Ovary (tissue), 9 donors: Measurements from ENCODE around the gene CXCR1. TPM values are rescaled to one million over a fixed set of nuclear protein-coding genes. Genes with fewer than 3 reads are reported as not detected.

Experiments
- DNase-seq, 5 donors: peaks; one replicate each; pipeline ENCODE4 v3.0.0-alpha.2; 2019 to 2020
- H3K27ac ChIP-seq, 2 donors: fragments of 200-600 bp; one replicate each; pipeline versions ENCODE4 v1.5.1 to v1.8.0; 2019 to 2022
- H3K27me3 ChIP-seq: fragments of 200-600 bp; one replicate; pipeline ENCODE4 v1.8.0; 2022
- H3K36me3 ChIP-seq: fragments of 200-600 bp; sonication (generic); one replicate; pipeline ENCODE4 v1.5.1; 2019
- H3K4me1 ChIP-seq: one replicate; pipeline ENCODE4 v1.8.1; 2013; ENCODE audit warnings: mild to moderate bottlenecking, moderate library complexity; ENCODE audit not compliant: insufficient read depth
- H3K4me3 ChIP-seq: fragments of 200-600 bp; sonication (generic); one replicate; pipeline ENCODE4 v1.5.1; 2017
- H3K9me3 ChIP-seq, 2 donors: fragments of 200-600 bp in 1 of 2; sonication (generic) in 1 of 2; one replicate each; pipeline versions ENCODE4 v1.5.1 to v1.8.1; 2013 to 2019; ENCODE audit warnings: mild to moderate bottlenecking in 1 of 2, moderate library complexity in 1 of 2
- EP300 ChIP-seq: sonication (generic); formaldehyde crosslinking; IDR thresholded peaks from one replicate; pipeline ENCODE4 v1.6.1; 2017; ENCODE audit warnings: antibody characterized with exemption
- POLR2A ChIP-seq: fragments of 450-650 bp; IDR thresholded peaks from one replicate; pipeline ENCODE4 v1.6.1; 2017; ENCODE audit warnings: antibody characterized with exemption, mild to moderate bottlenecking, moderate library complexity
- WGBS, 3 donors: extraction: QIAGEN DNeasy Blood & Tissue Kit in 1 of 3; methylation state at CpG; one replicate each; pipeline versions ENCODE4 v1.1.5 to v1.1.7; 2013 to 2017; 5-methylcytosine and 5-hydroxymethylcytosine counted together
- intact Hi-C, 4 donors: fragments of 100-400 bp; cut with DNase I; formaldehyde crosslinking; loops; one replicate each; pipeline versions ENCODE4 v1.11.0 to v1.15.1; 2022 to 2023
- polyA plus RNA-seq, 2 donors: library from polyadenylated mRNA; stranded (reverse); fragments of 200-250 nt in 1 of 2; fragments of 350-450 nt in 1 of 2; fragmentation: Illumina TruSeq in 1 of 2; extraction: RNeasy Lipid Tissue Mini Kit (QIAGEN cat#74804) in 1 of 2; gene quantifications; one replicate each; pipeline ENCODE4 v1.2.3, GENCODE V29; 2013 to 2014
- total RNA-seq, 7 donors: library from RNA; depleted of rRNA in 2 of 7; stranded (reverse); fragments of >200 nt in 2 of 7; fragmentation: NEBNext Ultra II Directional in 3 of 7; extraction: Animal tissue kit (Norgen Biotek cat#: 25700) in 3 of 7; gene quantifications; one replicate each; pipeline versions ENCODE4 v1.1.0 to v1.2.4, GENCODE V29; 2016 to 2023
- TF ChIP-seq, protein P1 (sequence below), 3 donors: fragments of 450-650 bp in 2 of 3; fragments of 200-600 bp in 1 of 3; IDR thresholded peaks; one replicate each; pipeline versions ENCODE4 v1.5.1 to v1.8.0; 2016 to 2022; ENCODE audit warnings: antibody characterized with exemption in 3 of 3, mild to moderate bottlenecking in 1 of 3
- donor health status: DM: no; HTN: no; CAD: no; lungs with moderate emphysema.
- donor health status: DM: no; HTN: no; CAD: no.
- donor health status: Bipolar disorder and iron deficiency.
- donor health status: DM: yes; HTN: yes; CAD: no.
- donor health status: DM: no; HTN: no; CAD: no.
- donor health status: DM: yes; HTN: yes; CAD: no.

CXCR1 gene
- total and polyA plus RNA-seq, 9 donors: 0.04 to 1.4 (median 0.32) TPM; not detected in 3

DNA sequence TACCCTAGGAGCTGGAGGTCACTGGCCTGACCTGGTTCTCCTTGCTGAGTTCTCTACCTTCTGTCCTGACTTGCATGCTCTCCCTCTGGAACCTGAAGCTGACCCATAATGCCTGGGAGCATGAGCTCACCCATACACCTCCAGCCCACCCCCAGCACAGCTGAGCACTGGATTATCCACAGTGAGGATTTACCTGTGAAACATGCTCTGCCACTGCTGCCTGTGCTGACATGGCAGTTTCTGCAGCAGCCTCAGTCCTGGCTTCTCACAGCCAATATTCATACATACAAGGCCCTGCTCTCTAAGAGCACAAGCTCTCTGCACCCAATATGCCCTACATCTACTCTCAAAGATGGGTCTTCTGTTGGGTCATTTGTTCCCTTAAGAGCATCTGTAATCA lies 35.9 kb downstream of the CXCR1 start:
- DNase-seq: no peak
- intact Hi-C loops: no loop called here
- Histone ChIP-seq H3K27me3 (no peaks in the 10 kb centered on the region), H3K27ac (no peak overlapping the region), H3K4me3 (no peak overlapping the region), H3K4me1 (no peaks in the 10 kb centered on the region), H3K36me3 (no peaks in the 10 kb centered on the region), H3K9me3 (no peaks in the 10 kb centered on the region)
- no peak for TF ChIP-seq POLR2A

DNA sequence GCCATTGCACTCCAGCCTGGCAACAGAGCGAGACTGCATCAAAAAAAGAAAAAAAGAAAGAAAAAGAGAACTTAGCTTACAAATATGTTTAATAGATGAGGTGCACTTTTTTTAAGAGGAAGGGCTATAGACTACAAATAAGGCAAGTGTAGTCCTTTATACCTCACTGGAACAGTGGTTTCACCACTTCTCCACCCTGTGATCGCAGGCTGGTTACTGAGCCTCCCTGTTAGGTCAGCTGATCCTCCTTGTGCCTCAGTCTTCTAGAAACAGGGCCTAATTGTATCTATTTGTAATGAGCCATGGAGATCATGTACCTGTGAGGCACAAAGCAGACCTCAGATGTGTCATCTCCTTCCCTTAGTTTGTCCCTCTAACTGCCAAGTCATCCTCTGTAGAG lies 36.4 kb downstream of the CXCR1 start:
- Histone ChIP-seq H3K27ac (no peak overlapping the region), H3K36me3 (no peaks in the 10 kb centered on the region), H3K9me3 (no peaks in the 10 kb centered on the region), H3K4me3 (no peak overlapping the region), H3K27me3 (no peaks in the 10 kb centered on the region), H3K4me1 (no peaks in the 10 kb centered on the region)
- no peak for DNase-seq
- TF ChIP-seq POLR2A: no peak
- intact Hi-C loops: no loop called here
- WGBS, 3 donors: 89 to 95% (median 90%) methylated on average over 2 of the region's 2 CpGs

DNA sequence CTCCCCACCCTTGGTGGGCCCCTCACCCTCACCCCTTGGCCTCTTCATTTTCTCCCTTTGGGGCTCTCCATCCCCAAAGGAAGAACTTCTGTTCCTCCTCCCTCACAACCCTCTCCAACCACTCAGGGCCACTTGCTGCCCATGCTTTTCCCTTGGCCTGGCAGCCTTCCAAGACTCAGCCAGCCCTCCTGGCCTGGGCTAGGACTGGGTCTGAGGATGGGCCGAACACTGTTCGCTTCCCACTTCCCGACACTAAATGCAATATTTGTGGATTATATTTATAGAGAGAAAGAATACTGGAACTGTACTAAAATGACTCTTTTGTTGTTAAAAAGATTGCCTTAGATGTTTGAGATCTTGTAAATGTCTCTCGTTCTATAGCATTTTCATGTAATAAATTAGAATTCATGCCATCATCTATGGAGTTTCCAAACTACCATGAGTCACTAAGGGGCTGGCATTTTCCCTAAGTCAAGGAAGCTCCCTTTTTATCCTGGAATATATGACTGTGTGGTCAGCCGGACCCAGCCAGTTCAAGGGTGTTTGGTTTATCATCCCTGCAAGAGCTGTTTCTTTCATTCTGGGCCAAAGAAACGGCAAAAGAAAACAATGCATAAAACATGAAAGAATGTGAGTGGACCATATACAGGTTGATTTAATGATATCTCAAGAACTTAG lies 37.2 kb downstream of the CXCR1 start:
- Histone ChIP-seq H3K4me1 (no peaks in the 10 kb centered on the region), H3K27me3 (no peaks in the 10 kb centered on the region), H3K9me3 (no peaks in the 10 kb centered on the region), H3K4me3 (no peak overlapping the region), H3K36me3 (no peaks in the 10 kb centered on the region), H3K27ac (no peak overlapping the region)
- DNase-seq: no peak
- 59 to 63% (median 62%) methylated on average over 6 of the region's 6 CpGs for WGBS, 3 donors
- intact Hi-C loops: no loop called here
- no peak for TF ChIP-seq EP300
- TF ChIP-seq, protein P1, sequence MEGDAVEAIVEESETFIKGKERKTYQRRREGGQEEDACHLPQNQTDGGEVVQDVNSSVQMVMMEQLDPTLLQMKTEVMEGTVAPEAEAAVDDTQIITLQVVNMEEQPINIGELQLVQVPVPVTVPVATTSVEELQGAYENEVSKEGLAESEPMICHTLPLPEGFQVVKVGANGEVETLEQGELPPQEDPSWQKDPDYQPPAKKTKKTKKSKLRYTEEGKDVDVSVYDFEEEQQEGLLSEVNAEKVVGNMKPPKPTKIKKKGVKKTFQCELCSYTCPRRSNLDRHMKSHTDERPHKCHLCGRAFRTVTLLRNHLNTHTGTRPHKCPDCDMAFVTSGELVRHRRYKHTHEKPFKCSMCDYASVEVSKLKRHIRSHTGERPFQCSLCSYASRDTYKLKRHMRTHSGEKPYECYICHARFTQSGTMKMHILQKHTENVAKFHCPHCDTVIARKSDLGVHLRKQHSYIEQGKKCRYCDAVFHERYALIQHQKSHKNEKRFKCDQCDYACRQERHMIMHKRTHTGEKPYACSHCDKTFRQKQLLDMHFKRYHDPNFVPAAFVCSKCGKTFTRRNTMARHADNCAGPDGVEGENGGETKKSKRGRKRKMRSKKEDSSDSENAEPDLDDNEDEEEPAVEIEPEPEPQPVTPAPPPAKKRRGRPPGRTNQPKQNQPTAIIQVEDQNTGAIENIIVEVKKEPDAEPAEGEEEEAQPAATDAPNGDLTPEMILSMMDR (IDR thresholded peaks at IDR 0.05): no peak
- TF ChIP-seq POLR2A: no peak

DNA sequence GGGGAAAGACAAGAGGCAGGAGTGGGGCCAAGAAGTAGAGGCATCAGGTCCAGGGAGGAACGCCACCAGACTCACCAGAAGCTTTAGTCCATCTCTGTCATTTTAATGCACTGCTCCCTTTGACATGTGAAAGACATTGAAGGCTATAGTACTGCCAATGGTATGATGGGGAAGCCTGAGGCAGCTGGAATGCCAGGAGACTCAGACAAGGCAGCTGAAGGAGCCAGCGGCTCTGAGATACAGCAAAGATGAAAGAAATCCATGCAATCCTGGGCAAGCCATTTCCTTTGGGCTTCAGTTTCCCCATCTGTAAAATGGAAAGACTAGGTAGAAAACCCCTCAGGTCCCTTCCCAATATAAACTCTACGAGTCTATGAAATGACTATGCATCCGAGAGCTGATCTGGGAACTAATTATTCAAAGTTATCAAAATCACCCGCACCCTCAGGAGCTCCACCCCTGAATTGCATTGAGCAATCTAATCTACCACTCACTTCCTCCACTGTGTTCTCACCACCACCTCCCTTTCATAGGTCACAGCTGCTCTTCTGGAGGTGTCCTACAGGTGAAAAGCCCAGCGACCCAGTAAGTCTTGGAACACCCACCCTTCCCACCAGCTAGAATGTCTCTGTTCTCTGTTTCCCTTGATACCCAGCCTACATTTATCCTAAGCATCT lies 37.8 kb downstream of the CXCR1 start:
- Histone ChIP-seq H3K27ac (no peak overlapping the region), H3K4me3 (no peak overlapping the region), H3K27me3 (no peaks in the 10 kb centered on the region), H3K4me1 (no peaks in the 10 kb centered on the region), H3K9me3 (no peaks in the 10 kb centered on the region), H3K36me3 (no peaks in the 10 kb centered on the region)
- WGBS, 3 donors: 84 to 86% (median 86%) methylated on average over 6 of the region's 6 CpGs
- no peak for DNase-seq
- intact Hi-C loops: no loop called here
- TF ChIP-seq POLR2A (no peak), EP300 (no peak)
- TF ChIP-seq, protein P1 (IDR thresholded peaks at IDR 0.05): no peak

DNA sequence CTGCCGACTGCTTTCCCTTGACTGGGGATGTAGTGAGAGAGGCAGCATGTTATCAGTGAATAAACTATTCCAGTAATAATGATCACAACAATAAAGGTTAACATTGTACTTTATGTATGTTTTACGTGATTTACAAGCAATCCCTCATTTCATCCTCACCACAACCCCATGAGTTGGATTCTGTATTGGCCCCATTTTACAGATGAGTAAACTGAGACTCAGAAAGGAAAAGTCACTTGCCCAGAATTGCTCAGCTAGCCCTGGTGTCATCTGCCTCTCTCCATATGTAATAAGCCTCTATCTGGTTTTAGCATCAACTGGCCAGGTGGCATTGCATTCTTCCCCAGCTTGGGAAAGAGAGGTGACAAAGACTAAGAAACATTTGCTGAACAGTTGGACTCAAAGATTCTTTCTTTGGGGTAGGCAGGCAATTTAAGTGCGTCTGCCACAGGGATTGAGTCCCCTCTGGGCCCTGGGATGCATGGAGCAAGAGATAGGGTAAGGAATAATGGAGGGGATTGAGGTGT lies 38.8 kb downstream of the CXCR1 start:
- no peaks in the 10 kb centered on the region for H3K4me1 ChIP-seq

DNA sequence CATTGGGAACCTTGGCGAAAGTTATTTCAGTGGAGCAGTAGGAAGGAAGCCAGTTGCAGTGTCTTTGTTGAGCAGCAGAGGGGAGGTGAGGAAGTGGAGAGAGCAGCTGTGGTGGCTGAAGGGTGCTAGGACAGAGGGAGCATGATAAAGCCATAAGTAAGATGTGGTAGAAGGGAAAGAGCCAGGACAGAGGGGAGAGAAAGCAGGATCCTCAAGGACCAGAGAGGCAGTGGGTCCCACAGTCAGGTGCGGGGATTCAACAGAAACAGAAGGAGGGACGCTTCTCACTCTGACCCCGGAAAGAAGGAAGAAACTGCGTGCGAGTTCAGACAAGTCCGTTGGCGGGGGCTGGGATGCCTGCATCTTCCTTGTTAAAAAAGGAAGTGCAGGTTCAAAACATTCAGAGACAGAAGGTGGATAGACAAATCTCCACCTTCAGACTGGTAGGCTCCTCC lies 41.1 kb downstream of the CXCR1 start, which contains the start of gene CXCR2:
CXCR2 (plus strand) TSS at position 403 of the 455 bp plus-strand sequence. CDS start 8,774 bp downstream, outside the sequence.
- H3K36me3 ChIP-seq: no peaks in the 10 kb centered on the region
- H3K4me1 ChIP-seq: no peaks in the 10 kb centered on the region
- no peak for DNase-seq
- H3K27ac ChIP-seq: no peak within 1 kb of the TSS
- no peak within 1 kb of the TSS for H3K4me3 ChIP-seq
- intact Hi-C loops: no loop called here
- H3K27me3 ChIP-seq: no peaks in the 10 kb centered on the region
- no peaks in the 10 kb centered on the region for H3K9me3 ChIP-seq
- TF ChIP-seq, protein P1 (IDR thresholded peaks at IDR 0.05): no peak
- 48 to 64% (median 53%) methylated on average over 8 of the region's 8 CpGs for WGBS, 3 donors

More for the DNA sequence above, 38.8 kb downstream of the CXCR1 start:
- Histone ChIP-seq H3K4me3 (no peak overlapping the region), H3K27me3 (no peaks in the 10 kb centered on the region), H3K36me3 (no peaks in the 10 kb centered on the region), H3K27ac (no peak overlapping the region), H3K9me3 (no peaks in the 10 kb centered on the region)
- intact Hi-C loops: no loop called here
- TF ChIP-seq EP300: no peak
- TF ChIP-seq POLR2A: no peak
- no peak for DNase-seq
- 83 to 87% (median 84%) methylated on average over 3 of the region's 3 CpGs for WGBS, 3 donors
